GM10847 (cell line): ENCODE data around the gene GIPC1.

ENCODE experiments used
- POLR2A ChIP-seq: IDR thresholded peaks from 2 replicates; pipeline ENCODE4 v1.6.1; 2011; ENCODE audit not compliant: insufficient read length; ENCODE audit errors: extremely low read depth

GIPC1 gene

DNA sequence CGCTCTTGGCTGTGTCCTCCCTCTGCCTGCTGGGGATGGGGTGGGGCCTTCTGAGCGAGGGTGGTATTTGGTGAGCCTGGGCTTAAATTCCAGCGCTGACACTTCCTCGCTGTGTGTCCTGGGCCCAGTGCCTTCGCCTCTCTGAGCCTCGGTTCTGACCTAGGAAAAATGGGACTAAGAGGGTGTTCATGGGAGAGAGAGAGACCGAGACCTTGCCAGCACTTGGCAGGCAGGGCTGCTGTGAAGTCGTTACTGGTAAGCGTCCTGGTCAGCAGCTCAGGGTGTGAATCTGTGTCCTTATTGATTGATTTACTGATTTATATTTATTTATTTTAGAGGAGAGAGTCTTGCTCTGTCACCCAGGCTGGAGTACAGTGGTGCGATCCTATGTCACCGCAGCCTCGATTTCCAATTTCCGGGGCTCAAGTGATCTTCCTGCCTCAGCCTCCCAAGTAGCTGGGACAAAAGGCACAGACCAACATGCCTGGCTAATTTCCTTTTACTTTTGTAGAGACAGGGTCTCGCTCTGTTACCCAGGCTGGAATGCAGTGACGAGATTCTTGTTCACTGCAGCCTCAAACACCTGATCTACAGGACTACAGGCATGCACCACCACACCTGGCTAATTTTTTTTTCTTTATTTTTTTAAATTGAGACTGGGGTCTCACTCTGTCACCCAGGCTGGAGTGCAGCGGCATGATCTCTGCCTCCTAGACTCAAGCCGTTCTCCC, 60.4 kb downstream of the GIPC1 start:
- no peak for TF ChIP-seq POLR2A

GRCh38 chr19:14434543-14435319, 61.2 kb downstream of the GIPC1 start:
- TF ChIP-seq POLR2A = no peak

GRCh38 chr19:14433554-14434501, 62.1 kb downstream of the GIPC1 start:
- no peak for TF ChIP-seq POLR2A

- TF ChIP-seq POLR2A = peak; percentile 60
Measured at GRCh38 chr19:14432791-14433553, 63.0 kb downstream of the GIPC1 start, which contains the start of gene PKN1. Gene PKN1, plus strand, starts transcription at chr19:14433306. Its CDS starts 216 bp downstream, at chr19:14433522.

DNA sequence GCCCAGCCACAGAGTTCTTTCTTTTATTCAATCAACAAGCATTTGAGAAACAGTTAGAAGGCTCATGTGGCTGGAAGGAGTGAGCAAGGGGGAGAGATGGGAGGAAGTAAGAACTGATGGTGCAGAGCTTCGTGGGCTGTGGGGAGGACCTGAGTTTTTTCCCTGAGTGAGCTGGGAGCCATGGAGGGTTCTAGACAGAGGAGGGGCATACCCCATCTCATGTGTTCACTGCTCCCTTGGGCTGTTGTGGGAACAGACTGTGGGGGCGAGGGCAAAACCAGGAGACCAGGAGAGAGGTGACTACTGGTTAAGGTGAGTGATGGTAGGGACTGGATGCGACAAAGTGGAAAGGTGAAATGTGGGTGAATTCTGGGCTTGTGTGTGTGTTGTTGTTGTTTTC, 65.2 kb downstream of the GIPC1 start:
- TF ChIP-seq POLR2A = no peak

DNA sequence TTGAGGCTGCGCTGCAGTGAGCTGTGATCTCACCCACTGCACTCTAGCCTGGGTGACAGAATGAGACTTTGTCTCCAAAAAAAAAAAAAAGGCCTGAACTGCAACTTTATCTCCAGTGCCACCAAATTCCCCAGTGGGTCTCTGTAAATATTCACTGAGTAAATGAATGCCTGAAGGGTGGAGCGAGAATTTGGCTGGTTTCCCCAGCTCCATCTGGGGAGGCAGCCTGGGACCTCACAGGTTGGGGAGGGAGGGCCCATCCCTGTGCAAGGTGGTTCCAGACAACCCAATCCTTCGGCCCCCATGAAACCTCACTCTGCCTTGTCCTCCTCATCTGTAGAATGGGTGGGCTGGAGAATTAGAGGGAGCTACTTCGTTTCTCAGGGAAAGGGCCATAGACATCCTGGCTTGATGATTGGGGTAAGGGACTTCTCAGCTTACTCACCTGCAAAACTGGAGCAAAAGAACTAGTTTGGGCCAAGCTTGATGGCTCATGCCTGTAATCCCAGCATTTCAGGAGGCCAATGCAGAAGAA, 67.0 kb downstream of the GIPC1 start:
- no peak for TF ChIP-seq POLR2A
